Neural cell (in vitro differentiated cells): ENCODE results near the gene OR52E5.

Experiments
- CTCF ChIP-seq: fragments of 450-650 bp; IDR thresholded peaks from 2 replicates; pipeline ENCODE4 v1.5.1; 2014; ENCODE audit warnings: antibody characterized with exemption, mild to moderate bottlenecking, moderate library complexity; ENCODE audit not compliant: poor library complexity, severe bottlenecking
- EZH2 ChIP-seq: fragments of 200-600, 300-800 bp; shearing (Covaris generic), sonication (generic); IDR thresholded peaks from 2 replicates; pipeline ENCODE4 v1.6.1; 2014; ENCODE audit warnings: antibody characterized with exemption, low read length, borderline replicate concordance, mild to moderate bottlenecking; ENCODE audit not compliant: insufficient read depth, poor library complexity, severe bottlenecking

DNA sequence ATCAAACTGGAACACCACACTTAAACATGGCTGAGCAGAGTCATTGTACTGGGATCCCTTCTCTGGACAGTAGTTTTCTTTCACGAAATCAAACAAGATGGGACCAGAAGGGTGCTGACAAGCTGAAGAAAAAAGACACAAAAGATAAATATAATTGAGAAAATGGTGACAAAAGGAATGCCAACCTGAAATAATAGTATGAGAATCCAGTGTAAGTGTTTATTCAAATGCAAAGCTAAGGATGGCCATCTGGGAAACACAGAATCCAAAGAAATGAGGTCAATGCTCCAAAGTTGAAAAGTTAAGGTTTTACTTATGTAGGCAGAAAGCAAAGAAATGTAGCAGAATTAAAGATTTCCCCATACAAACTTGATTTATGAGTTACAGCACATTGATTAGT is 5.3 kb upstream of the OR52E5 start:
- no peak for TF ChIP-seq CTCF
- TF ChIP-seq EZH2, result no peak
